Loucy (cell line): ENCODE measurements around the gene SSTR5.

Source experiments
- CTCF ChIP-seq: fragments of 200-600 bp; sonication (generic); conservative IDR thresholded peaks from 2 replicates; pipeline ENCODE4 v1.5.1; 2014; ENCODE audit warnings: mild to moderate bottlenecking, antibody characterized with exemption, low read length
- EZH2phosphoT487 ChIP-seq: fragments of 200-600 bp; IDR thresholded peaks from 2 replicates; pipeline ENCODE4 v1.6.1; 2018; ENCODE audit warnings: antibody characterized with exemption, mild to moderate bottlenecking, moderate library complexity, borderline replicate concordance

DNA sequence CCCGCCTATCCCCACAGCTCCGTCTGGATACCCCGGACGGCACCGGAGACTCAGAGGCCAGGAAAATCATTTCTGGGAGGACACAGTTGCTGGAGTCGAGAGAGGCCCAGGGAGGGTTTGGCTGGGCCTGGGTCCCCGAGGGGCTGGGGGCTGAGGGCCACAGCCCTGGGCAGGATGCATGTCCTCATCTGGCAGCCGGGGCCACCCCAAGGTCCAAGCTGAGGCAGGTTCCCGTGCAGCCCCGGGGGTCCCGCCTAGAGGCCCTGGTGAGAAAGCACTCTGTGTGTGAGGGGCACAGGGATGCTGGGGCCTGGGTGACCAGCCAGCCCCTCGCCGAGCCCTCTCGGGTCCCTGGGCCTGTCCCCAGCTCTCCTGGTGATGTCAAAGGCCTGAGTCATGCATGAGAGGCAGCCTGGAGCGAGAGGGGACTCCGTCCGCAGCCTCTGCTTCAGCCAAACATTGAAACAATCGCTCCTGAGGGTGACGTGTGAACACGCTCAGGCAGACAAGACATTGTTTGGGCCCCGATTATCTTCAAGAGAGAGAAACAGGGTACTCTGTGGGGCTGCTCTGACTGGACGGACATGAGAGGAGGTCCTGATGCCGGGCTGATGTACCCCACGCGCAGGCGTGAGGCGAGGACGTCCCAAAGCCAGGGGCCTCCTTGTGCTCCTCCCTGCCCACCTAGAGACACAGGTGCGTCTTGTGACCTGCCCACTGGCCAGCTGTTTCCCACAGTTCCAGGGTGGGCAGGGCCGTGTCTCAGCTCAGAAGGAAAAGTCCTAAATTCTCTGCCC, 49.3 kb downstream of the SSTR5 start:
- TF ChIP-seq CTCF (no peak), EZH2phosphoT487 (no peak)
